H1 (cell line): ENCODE data around the gene SCPEP1. TPM values are rescaled to one million over a fixed set of nuclear protein-coding genes. Genes with fewer than 3 reads are reported as not detected.
A peak's percentile ranks its signal among the peaks of the same experiment; 100 is the strongest.

Experiments used
- CTCF ChIA-PET: fragments of 300-600 bp; sonication (Branson Sonifier 250); formaldehyde crosslinking; loops from one replicate; lab custom pipeline; 2021; ENCODE audit not compliant: partially characterized antibody; lab: Charles Lee
- POLR2A ChIA-PET: fragments of 300-600 bp; sonication (Branson Sonifier 250); formaldehyde crosslinking; loops from one replicate; lab custom pipeline; 2021; ENCODE audit warnings: inconsistent platforms; ENCODE audit not compliant: partially characterized antibody; lab: Charles Lee
- DNase-seq, 2 experiments: peaks; one replicate each; pipeline versions ENCODE4 v3.0.0 to v3.0.0-alpha.2; 2010 to 2022; ENCODE audit warnings: low spot score in 2 of 2, low read depth in 1 of 2, mixed read lengths in 1 of 2
- FAIRE-seq: peaks from 2 replicates; lab custom pipeline; 2011; peaks lifted over from hg19 to GRCh38; lab: Jason Lieb, UNC
- H2AFZ ChIP-seq: 2 replicates; pipeline ENCODE4 v1.8.1; 2012; ENCODE audit warnings: low read length, inconsistent platforms
- H2AK5ac ChIP-seq: 2 replicates; pipeline ENCODE4 v1.6.1; 2013; ENCODE audit warnings: low read depth, low read length
- H2BK120ac ChIP-seq: replicated peaks from 2 replicates; pipeline ENCODE3; 2013; ENCODE audit warnings: low read depth, low read length, inconsistent platforms
- H2BK12ac ChIP-seq: 2 replicates; pipeline ENCODE4 v1.6.1; 2013; ENCODE audit warnings: low read depth, low read length
- H2BK15ac ChIP-seq: 2 replicates; pipeline ENCODE4 v1.6.1; 2013; ENCODE audit warnings: low read length
- H2BK20ac ChIP-seq: 2 replicates; pipeline ENCODE4 v1.6.1; 2013; ENCODE audit warnings: low read length
- H2BK5ac ChIP-seq: 2 replicates; pipeline ENCODE4 v1.6.1; 2013; ENCODE audit warnings: low read depth, low read length
- H3K14ac ChIP-seq: 2 replicates; pipeline ENCODE4 v1.6.1; 2013; ENCODE audit warnings: inconsistent platforms; ENCODE audit not compliant: insufficient read length
- H3K18ac ChIP-seq: 2 replicates; pipeline ENCODE4 v1.6.1; 2013; ENCODE audit warnings: low read length; ENCODE audit errors: extremely low read depth
- H3K23ac ChIP-seq: 2 replicates; pipeline ENCODE4 v1.6.1; 2013; ENCODE audit warnings: inconsistent platforms; ENCODE audit not compliant: insufficient read length
- H3K23me2 ChIP-seq: 2 replicates; pipeline ENCODE4 v1.6.1; 2013; ENCODE audit warnings: low read depth, low read length
- H3K27ac ChIP-seq: 2 replicates; pipeline ENCODE4 v1.6.1; 2011; ENCODE audit warnings: low read depth, low read length, inconsistent platforms
- H3K27me3 ChIP-seq, 4 experiments: replicated peaks in 1 of 4; 1 replicate in 1 of 4; 2 replicates in 3 of 4; pipeline versions ENCODE4 v1.6.1 to v1.8.1; 2011 to 2013; ENCODE audit warnings: low read length in 3 of 4, mild to moderate bottlenecking in 3 of 4, inconsistent platforms in 2 of 4, mixed read lengths in 2 of 4, moderate library complexity in 1 of 4; ENCODE audit not compliant: control insufficient read depth in 3 of 4, insufficient read depth in 3 of 4; ENCODE audit errors: extremely low read depth in 1 of 4
- H3K36me3 ChIP-seq, 4 experiments: 2 replicates each; pipeline versions ENCODE4 v1.6.1 to v1.8.1; 2011 to 2013; ENCODE audit warnings: mild to moderate bottlenecking in 4 of 4, low read length in 3 of 4, moderate library complexity in 2 of 4, control low read depth in 1 of 4, inconsistent platforms in 1 of 4; ENCODE audit not compliant: insufficient read depth in 4 of 4, control insufficient read depth in 2 of 4
- H3K4ac ChIP-seq: replicated peaks from 2 replicates; pipeline ENCODE3; 2013; ENCODE audit warnings: low read length, low read depth, mixed read lengths, inconsistent platforms; ENCODE audit not compliant: insufficient read length
- H3K4me1 ChIP-seq, 4 experiments: replicated peaks in 1 of 4; 1 replicate in 1 of 4; 2 replicates in 3 of 4; pipeline versions ENCODE4 v1.6.1 to v1.8.1; 2011 to 2013; ENCODE audit warnings: low read length in 3 of 4, inconsistent platforms in 2 of 4, mixed read lengths in 1 of 4; ENCODE audit not compliant: insufficient read depth in 4 of 4, control insufficient read depth in 3 of 4
- H3K4me2 ChIP-seq, 2 experiments: 2 replicates each; pipeline versions ENCODE4 v1.6.1 to v1.8.1; 2011 to 2013; ENCODE audit warnings: low read depth in 2 of 2, low read length in 2 of 2, control low read depth in 1 of 2, inconsistent platforms in 1 of 2, mild to moderate bottlenecking in 1 of 2; ENCODE audit not compliant: insufficient read depth in 1 of 2
- H3K4me3 ChIP-seq, 4 experiments: fragments of 200-600, 300-600 bp in 1 of 4; sonication (generic), shearing (Covaris generic), sonication (Bioruptor Twin) in 1 of 4; 2 replicates each; pipeline versions ENCODE4 v1.5.1 to v1.8.1; 2011 to 2016; ENCODE audit warnings: low read length in 4 of 4, low read depth in 3 of 4, control low read depth in 2 of 4, inconsistent platforms in 2 of 4, mild to moderate bottlenecking in 2 of 4, mixed read lengths in 1 of 4, moderate library complexity in 1 of 4; ENCODE audit not compliant: insufficient read depth in 2 of 4; ENCODE audit errors: extremely low read depth in 1 of 4
- H3K56ac ChIP-seq: replicated peaks from 2 replicates; pipeline ENCODE3; 2013; ENCODE audit warnings: low read depth, mild to moderate bottlenecking, mixed read lengths, low read length, inconsistent platforms; ENCODE audit not compliant: insufficient read length
- H3K79me1 ChIP-seq: 2 replicates; pipeline ENCODE4 v1.6.1; 2013; ENCODE audit warnings: low read depth, low read length, control low read depth
- H3K79me2 ChIP-seq, 2 experiments: 2 replicates each; pipeline versions ENCODE4 v1.6.1 to v1.8.1; 2012 to 2013; ENCODE audit warnings: low read length in 2 of 2, mild to moderate bottlenecking in 2 of 2, inconsistent platforms in 1 of 2; ENCODE audit not compliant: insufficient read depth in 2 of 2, control insufficient read depth in 1 of 2
- H3K9ac ChIP-seq, 4 experiments: replicated peaks in 1 of 4; 1 replicate in 1 of 4; 2 replicates in 3 of 4; pipeline versions ENCODE4 v1.6.1 to v1.8.1; 2011 to 2013; ENCODE audit warnings: low read depth in 3 of 4, low read length in 3 of 4, control low read depth in 2 of 4, mild to moderate bottlenecking in 2 of 4, moderate library complexity in 2 of 4, inconsistent platforms in 1 of 4; ENCODE audit errors: extremely low read depth in 1 of 4
- H3K9me3 ChIP-seq, 2 experiments: 2 replicates each; pipeline versions ENCODE4 v1.6.1 to v1.8.1; 2012 to 2013; ENCODE audit warnings: mild to moderate bottlenecking in 2 of 2, moderate library complexity in 2 of 2, control low read depth in 1 of 2, inconsistent platforms in 1 of 2, low read depth in 1 of 2, low read length in 1 of 2, mixed read lengths in 1 of 2; ENCODE audit not compliant: insufficient read depth in 2 of 2
- H4K20me1 ChIP-seq, 2 experiments: replicated peaks in 1 of 2; 2 replicates each; pipeline versions ENCODE3 to v1.8.1; 2011 to 2013; ENCODE audit warnings: inconsistent platforms in 2 of 2, low read length in 2 of 2, mild to moderate bottlenecking in 1 of 2; ENCODE audit not compliant: insufficient read depth in 2 of 2, control insufficient read depth in 1 of 2
- H4K5ac ChIP-seq: 2 replicates; pipeline ENCODE4 v1.6.1; 2013; ENCODE audit warnings: low read length, low read depth, mixed read lengths, inconsistent platforms; ENCODE audit not compliant: insufficient read length
- H4K8ac ChIP-seq: 2 replicates; pipeline ENCODE4 v1.8.0; 2013; ENCODE audit warnings: mild to moderate bottlenecking, moderate library complexity, low read length, inconsistent platforms; ENCODE audit not compliant: insufficient read depth; ENCODE audit errors: extremely low read depth
- H4K91ac ChIP-seq: replicated peaks from 2 replicates; pipeline ENCODE3; 2013; ENCODE audit warnings: low read length, mixed read lengths, inconsistent platforms; ENCODE audit not compliant: insufficient read length
- ASH2L ChIP-seq: fragments of 200-600, 300-600 bp; sonication (generic); IDR thresholded peaks from one replicate; pipeline ENCODE4 v1.7.1; 2017; ENCODE audit warnings: low read length
- JUN ChIP-seq: IDR thresholded peaks from 2 replicates; pipeline ENCODE4 v1.6.1; 2011; ENCODE audit warnings: low read depth, mild to moderate bottlenecking, improper control_type of control experiment, low read length
- POU5F1 ChIP-seq: IDR thresholded peaks from 2 replicates; pipeline ENCODE4 v1.6.1; 2011; ENCODE audit warnings: low read depth, mild to moderate bottlenecking, low read length, moderate library complexity
- TCF12 ChIP-seq: IDR thresholded peaks from 2 replicates; pipeline ENCODE4 v1.6.1; 2011; ENCODE audit warnings: low read depth, mild to moderate bottlenecking, low read length
- WGBS, 2 experiments: shearing (Covaris generic) in 1 of 2; methylation state at CpG; one replicate each; pipeline versions ENCODE4 v1.1.6 to v1.1.7; 2013 to 2015; ENCODE audit warnings: low lambda C conversion rate in 2 of 2, mixed read lengths in 2 of 2, inconsistent platforms in 1 of 2, low coverage in 1 of 2, missing lambda C conversion rate in 1 of 2; ENCODE audit not compliant: insufficient replicate concordance in 2 of 2, insufficient coverage in 1 of 2, insufficient read length in 1 of 2; ENCODE audit errors: extremely low coverage in 1 of 2, missing lambda C conversion rate in 1 of 2; 5-methylcytosine and 5-hydroxymethylcytosine counted together
- polyA plus RNA-seq, 7 experiments: library from polyadenylated mRNA; depleted of rRNA in 3 of 7; stranded (reverse) in 5 of 7; unstranded in 2 of 7; fragments of >200 nt in 5 of 7; fragments of 200-250 nt in 2 of 7; gene quantifications; 1 replicate in 5 of 7; 2 replicates in 1 of 7; 4 replicates in 1 of 7; pipeline versions ENCODE4 v1.2.1 to v1.2.3, GENCODE V29; 2011 to 2013; ENCODE audit warnings: missing spikeins in 2 of 7, mixed read lengths in 2 of 7
- total RNA-seq: library from RNA; stranded (reverse); fragmentation: NEBNext Ultra II Directional; extraction: Animal tissue kit (Norgen Biotek cat#: 25700); gene quantifications from 2 replicates; pipeline ENCODE4 v1.2.1, GENCODE V29; 2021
- TF ChIP-seq, protein P1 (sequence below), 3 experiments: IDR thresholded peaks; 1 replicate in 2 of 3; 2 replicates in 1 of 3; pipeline versions ENCODE4 v1.5.1 to v1.6.1; 2011; ENCODE audit warnings: low read length in 3 of 3, mild to moderate bottlenecking in 3 of 3, inconsistent platforms in 2 of 3, low read depth in 1 of 3, moderate library complexity in 1 of 3; ENCODE audit not compliant: insufficient read depth in 1 of 3; ENCODE audit errors: control extremely low read depth in 1 of 3

Gene SCPEP1
- total and polyA plus RNA-seq, 2 of the 8 experiments (the other 6 are each of a cell fraction or from before 2014, with no cell fraction given) = 30.7 to 52.6 TPM

DNA sequence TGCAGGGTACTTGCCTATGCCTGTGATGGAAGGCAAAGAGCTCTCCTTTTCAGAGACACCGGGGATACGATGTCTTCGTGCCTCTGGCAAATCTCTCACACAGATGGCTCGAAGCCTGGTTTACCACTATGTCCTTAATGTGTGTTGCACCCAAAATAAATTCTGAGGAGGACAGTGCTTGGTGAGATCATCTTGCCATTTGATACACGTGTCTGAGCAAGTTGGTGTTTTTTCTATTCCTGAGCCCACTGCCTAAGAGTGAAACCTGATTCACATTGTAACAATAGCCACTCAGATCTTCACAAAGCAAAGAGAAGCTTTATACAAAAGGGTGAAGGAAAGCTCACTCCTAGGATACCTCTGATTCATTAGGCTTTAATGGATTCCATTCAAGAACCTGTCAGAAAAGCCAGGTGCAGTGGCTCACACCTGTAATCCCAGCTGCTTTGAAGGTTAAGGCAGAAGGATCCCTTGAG, 74.0 kb downstream of the SCPEP1 start:
- no peak overlapping the region for H4K91ac ChIP-seq
- H3K4me3 ChIP-seq = no peak overlapping the region
- no peak overlapping the region for H4K5ac ChIP-seq
- H3K23ac ChIP-seq = no peak overlapping the region
- H2AK5ac ChIP-seq = no peak overlapping the region
- no peaks in the 10 kb centered on the region for H3K79me2 ChIP-seq
- H3K79me1 ChIP-seq = no peaks in the 10 kb centered on the region
- H3K23me2 ChIP-seq = no peaks in the 10 kb centered on the region
- H3K14ac ChIP-seq = no peak overlapping the region
- H2BK5ac ChIP-seq = peak overlapping the region; percentile 41; the same call in 1 of the 2 replicates
- H3K9me3 ChIP-seq = no peaks in the 10 kb centered on the region
- no peak overlapping the region; the same call in 1 of the 2 replicates for H2BK20ac ChIP-seq
- no peaks in the 10 kb centered on the region for H3K36me3 ChIP-seq
- no peaks in the 10 kb centered on the region for H3K27me3 ChIP-seq
- H3K4ac ChIP-seq = no peak overlapping the region
- FAIRE-seq = no peak
- no peak overlapping the region for H3K4me2 ChIP-seq
- WGBS, 2 experiments = 84% methylated on average over 5 of the region's 5 CpGs; no CpG with 5 or more reads in 1 of the 2 experiments
- H2BK12ac ChIP-seq = peak overlapping the region; percentile 3; the same call in 1 of the 2 replicates
- H3K9ac ChIP-seq = no peak overlapping the region
- no peak for DNase-seq
- no peak overlapping the region for H3K56ac ChIP-seq
- CTCF ChIA-PET = interaction anchor here (0.6 to 8.4 kb wide), 8 partner anchors 8 to 61 kb away, joined by 3 to 58 read pairs (median 4); no protein-coding TSS in a partner anchor
- POLR2A ChIA-PET = interaction anchor here (0.9 to 1.7 kb wide), 3 partner anchors 17 to 29 kb away, joined by 3 to 6 read pairs (median 3); no protein-coding TSS in a partner anchor
- no peak overlapping the region for H2BK120ac ChIP-seq
- H3K27ac ChIP-seq = no peak overlapping the region
- TF ChIP-seq ASH2L = no peak
- TF ChIP-seq TCF12 = peak; percentile 83; the same call in 1 of the 2 replicates
- TF ChIP-seq JUN = no peak
- TF ChIP-seq, protein P1, sequence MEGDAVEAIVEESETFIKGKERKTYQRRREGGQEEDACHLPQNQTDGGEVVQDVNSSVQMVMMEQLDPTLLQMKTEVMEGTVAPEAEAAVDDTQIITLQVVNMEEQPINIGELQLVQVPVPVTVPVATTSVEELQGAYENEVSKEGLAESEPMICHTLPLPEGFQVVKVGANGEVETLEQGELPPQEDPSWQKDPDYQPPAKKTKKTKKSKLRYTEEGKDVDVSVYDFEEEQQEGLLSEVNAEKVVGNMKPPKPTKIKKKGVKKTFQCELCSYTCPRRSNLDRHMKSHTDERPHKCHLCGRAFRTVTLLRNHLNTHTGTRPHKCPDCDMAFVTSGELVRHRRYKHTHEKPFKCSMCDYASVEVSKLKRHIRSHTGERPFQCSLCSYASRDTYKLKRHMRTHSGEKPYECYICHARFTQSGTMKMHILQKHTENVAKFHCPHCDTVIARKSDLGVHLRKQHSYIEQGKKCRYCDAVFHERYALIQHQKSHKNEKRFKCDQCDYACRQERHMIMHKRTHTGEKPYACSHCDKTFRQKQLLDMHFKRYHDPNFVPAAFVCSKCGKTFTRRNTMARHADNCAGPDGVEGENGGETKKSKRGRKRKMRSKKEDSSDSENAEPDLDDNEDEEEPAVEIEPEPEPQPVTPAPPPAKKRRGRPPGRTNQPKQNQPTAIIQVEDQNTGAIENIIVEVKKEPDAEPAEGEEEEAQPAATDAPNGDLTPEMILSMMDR (IDR thresholded peaks at IDR 0.05; ENCODE audit: control extremely low read depth in 1 of 3, insufficient read depth in 1 of 3, low read depth in 1 of 3, low read length in 3 of 3) = no peak
- no peak for TF ChIP-seq POU5F1
- H3K4me1 ChIP-seq = peaks cover 3 to 14% (median 9%) of the 10 kb centered on the region in 4 experiments; a peak in 5 of 7 replicates
- H4K20me1 ChIP-seq = no peaks in the 10 kb centered on the region
- H3K18ac ChIP-seq = 0 out of 2 replicates have a peak overlapping the region, but pooled peaks have one; percentile 10
- H2BK15ac ChIP-seq = 0 out of 2 replicates have a peak overlapping the region, but pooled peaks have one; percentile 20
- H4K8ac ChIP-seq = no peak overlapping the region
- H2AFZ ChIP-seq = peak overlapping the region; percentile 14; the same call in 1 of the 2 replicates
